Measurements from ENCODE around the gene MROH2B.
"Not testable (repeated sequence)": the region's sequence is repeated elsewhere in the genome, so short reads cannot be mapped to it uniquely, and the experiment has no call there.

The MROH2B gene

DNA sequence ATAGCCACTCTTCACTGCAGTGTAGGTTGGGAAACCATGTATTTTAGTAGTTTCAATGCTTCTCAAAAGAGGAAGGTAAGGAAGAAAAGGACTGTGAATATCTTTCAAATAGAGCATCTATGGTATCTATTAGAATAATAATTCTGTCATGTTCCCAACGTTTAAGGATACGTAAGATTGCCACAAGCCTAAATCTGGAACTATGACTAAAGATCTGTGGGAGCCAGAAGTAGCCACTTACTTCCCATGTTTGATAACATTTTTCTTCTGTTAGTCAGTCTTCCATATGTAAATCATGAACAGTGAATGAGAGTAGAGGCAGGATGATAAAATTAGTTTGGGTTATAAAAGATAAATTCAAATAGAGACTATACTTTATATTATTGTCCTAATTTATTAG lies 16.3 kb upstream of the MROH2B start:
- no CpG with 5 or more reads among the region's 2 CpGs for WGBS, 2 experiments (ENCODE audit: insufficient coverage in 2 of 2)

DNA sequence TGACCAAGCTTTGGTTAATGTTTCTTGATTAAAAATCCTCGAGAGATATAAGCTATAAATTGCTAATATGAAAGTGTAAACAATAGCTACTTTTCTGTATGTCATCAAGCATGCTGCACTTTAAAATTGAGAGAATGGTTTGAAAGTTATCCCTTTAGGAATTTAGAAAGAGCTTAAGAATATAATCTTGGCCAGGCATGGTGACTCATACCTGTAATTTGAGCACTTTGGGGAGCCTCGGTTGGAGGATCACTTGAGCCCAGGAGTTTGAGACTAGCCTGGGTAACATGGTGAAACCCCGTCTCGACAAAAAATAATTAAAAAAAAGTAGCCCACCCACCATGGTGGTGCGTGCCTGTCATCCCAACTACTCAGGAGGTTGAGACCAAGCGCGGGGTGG lies 12.2 kb upstream of the MROH2B start:
- Histone ChIP-seq H3K9me3 (ENCODE audit: control insufficient read depth, low read length) (no peaks in the 10 kb centered on the region), H3K4me3 (ENCODE audit: extremely low read depth, insufficient read depth, low read length, poor library complexity, severe bottlenecking) (no peak overlapping the region), H3K4me1 (ENCODE audit: control insufficient read depth, insufficient read depth, low read length, poor library complexity, severe bottlenecking) (no peaks in the 10 kb centered on the region), H3K27ac (ENCODE audit: low read depth, low read length, severe bottlenecking) (no peak overlapping the region), H3K36me3 (ENCODE audit: control insufficient read depth, insufficient read depth, low read length) (no peaks in the 10 kb centered on the region)
- WGBS, 2 experiments (ENCODE audit: insufficient coverage in 2 of 2), result 91 to 93% methylated on average over 2 to 3 of the region's 7 CpGs

More for the DNA sequence above, 16.3 kb upstream of the MROH2B start:
- Histone ChIP-seq H3K27ac (ENCODE audit: low read depth, low read length, severe bottlenecking) (no peak overlapping the region), H3K9me3 (ENCODE audit: control insufficient read depth, low read length) (no peaks in the 10 kb centered on the region), H3K4me3 (ENCODE audit: extremely low read depth, insufficient read depth, low read length, poor library complexity, severe bottlenecking) (no peak overlapping the region), H3K4me1 (ENCODE audit: control insufficient read depth, insufficient read depth, low read length, poor library complexity, severe bottlenecking) (no peaks in the 10 kb centered on the region), H3K36me3 (ENCODE audit: control insufficient read depth, insufficient read depth, low read length) (no peaks in the 10 kb centered on the region)

DNA sequence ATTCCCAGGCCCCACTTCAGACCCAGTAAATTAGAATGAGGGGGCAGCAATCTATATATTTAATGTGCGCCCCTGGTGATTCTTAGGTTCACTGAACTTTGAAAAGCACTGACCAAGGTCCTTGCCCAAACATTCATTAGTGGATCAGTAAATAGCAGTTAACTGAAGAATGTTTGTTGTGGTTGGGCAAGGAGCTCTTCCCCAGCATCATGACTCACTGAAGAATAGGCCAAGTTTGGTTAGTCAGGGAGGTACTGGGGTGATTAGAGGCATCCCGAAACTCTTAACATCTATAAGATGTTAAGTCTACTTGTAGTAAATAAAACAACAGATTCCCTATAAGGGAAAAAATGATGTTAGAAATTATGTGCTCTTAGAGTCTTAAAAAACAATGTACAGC lies 833 bp upstream of the MROH2B start:
- Histone ChIP-seq H3K36me3 (ENCODE audit: control insufficient read depth, insufficient read depth, low read length) (no peaks in the 10 kb centered on the region), H3K4me1 (ENCODE audit: control insufficient read depth, insufficient read depth, low read length, poor library complexity, severe bottlenecking) (no peaks in the 10 kb centered on the region), H3K27ac (ENCODE audit: low read depth, low read length, severe bottlenecking) (no peak overlapping the region), H3K9me3 (ENCODE audit: control insufficient read depth, low read length) (no peaks in the 10 kb centered on the region), H3K4me3 (ENCODE audit: extremely low read depth, insufficient read depth, low read length, poor library complexity, severe bottlenecking) (no peak overlapping the region)
- WGBS, 2 experiments (ENCODE audit: insufficient coverage in 2 of 2), result 100% methylated on average over 1 of the region's 2 CpGs; no CpG with 5 or more reads in 1 of the 2 experiments

DNA sequence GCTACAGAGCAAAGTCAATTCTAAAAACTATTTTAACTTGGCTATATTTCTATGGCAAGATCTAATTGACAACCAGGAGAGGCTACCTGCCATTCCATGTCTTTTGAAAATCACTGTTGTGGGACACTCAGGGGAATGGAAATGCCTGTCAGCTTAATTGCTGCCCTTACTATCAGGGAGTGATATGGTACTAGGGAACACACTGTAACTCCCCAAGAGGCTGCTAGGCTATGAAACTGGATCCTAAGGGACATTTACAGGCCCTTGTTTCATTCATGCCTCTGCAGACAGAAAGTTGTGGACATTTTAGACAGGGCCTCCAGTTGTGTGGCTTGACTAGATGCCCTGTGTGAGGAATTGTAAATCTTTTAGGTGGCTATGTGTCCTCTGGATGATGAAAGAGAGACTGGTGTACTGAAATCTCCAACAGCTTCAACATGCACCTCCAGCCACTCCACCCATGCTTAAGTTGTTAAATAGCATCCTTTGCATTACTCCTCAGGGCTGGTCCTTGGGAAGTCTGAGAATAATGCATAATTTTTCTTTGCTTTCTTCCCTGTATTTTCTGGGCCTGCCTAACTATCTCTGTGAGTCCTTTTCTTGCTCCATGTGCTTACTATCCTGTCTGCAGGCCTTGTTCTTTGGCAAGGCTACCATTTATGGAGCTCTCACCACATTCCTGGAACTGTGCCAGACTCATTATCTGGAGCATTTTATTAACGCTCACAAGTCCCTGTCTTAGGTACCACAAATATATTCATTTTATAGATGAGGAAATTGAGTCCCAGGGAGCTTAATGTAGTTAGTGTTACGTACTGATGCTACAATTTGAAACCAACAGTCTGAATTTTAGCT lies 3.2 kb downstream of the MROH2B start:
- no peaks in the 10 kb centered on the region for H3K36me3 ChIP-seq (ENCODE audit: control insufficient read depth, insufficient read depth, low read length)
- H3K4me1 ChIP-seq (ENCODE audit: control insufficient read depth, insufficient read depth, low read length, poor library complexity, severe bottlenecking), result no peaks in the 10 kb centered on the region
- no peaks in the 10 kb centered on the region for H3K9me3 ChIP-seq (ENCODE audit: control insufficient read depth, low read length)
- H3K4me3 ChIP-seq (ENCODE audit: extremely low read depth, insufficient read depth, low read length, poor library complexity, severe bottlenecking), result no peak overlapping the region
- no peak overlapping the region for H3K27ac ChIP-seq (ENCODE audit: low read depth, low read length, severe bottlenecking)
- no CpG with 5 or more reads among the region's 2 CpGs for WGBS, 2 experiments (ENCODE audit: insufficient coverage in 2 of 2)

DNA sequence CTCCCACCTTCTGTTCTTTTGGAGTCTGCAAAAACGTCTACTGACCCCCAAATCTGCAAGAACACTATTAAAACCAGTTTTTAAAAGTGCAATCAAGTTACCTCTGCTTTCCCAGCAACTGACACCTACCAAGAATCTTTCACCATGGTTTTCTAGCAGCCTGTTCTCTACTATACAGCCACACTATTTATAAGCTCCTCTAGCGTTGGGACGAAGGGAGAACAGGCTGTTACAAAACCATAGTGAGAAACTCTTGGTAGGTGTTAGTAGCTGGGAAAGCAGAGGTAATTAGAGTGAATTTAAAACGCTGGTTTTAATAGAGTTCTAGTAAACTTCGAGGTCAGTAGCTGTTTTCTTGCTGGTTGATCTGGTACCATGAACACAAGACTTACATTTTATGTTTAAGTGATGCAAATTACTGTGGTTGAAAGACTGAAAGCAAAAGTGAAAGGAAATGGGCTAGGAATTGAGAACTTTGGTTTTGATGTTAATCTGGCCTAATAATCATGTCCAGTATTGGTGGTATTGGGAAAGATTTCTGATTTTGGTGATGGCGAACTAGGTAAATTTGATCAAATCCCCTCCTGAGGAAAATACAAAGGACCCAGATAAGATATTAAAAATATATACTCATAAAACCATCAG lies 5.3 kb downstream of the MROH2B start:
- no peaks in the 10 kb centered on the region for H3K4me1 ChIP-seq (ENCODE audit: control insufficient read depth, insufficient read depth, low read length, poor library complexity, severe bottlenecking)
- H3K27ac ChIP-seq (ENCODE audit: low read depth, low read length, severe bottlenecking), result no peak overlapping the region
- WGBS, 2 experiments (ENCODE audit: insufficient coverage in 2 of 2), result 72 to 88% methylated on average over 2 to 4 of the region's 6 CpGs
- H3K9me3 ChIP-seq (ENCODE audit: control insufficient read depth, low read length), result no peaks in the 10 kb centered on the region
- H3K36me3 ChIP-seq (ENCODE audit: control insufficient read depth, insufficient read depth, low read length), result no peaks in the 10 kb centered on the region
- H3K4me3 ChIP-seq (ENCODE audit: extremely low read depth, insufficient read depth, low read length, poor library complexity, severe bottlenecking), result no peak overlapping the region

DNA sequence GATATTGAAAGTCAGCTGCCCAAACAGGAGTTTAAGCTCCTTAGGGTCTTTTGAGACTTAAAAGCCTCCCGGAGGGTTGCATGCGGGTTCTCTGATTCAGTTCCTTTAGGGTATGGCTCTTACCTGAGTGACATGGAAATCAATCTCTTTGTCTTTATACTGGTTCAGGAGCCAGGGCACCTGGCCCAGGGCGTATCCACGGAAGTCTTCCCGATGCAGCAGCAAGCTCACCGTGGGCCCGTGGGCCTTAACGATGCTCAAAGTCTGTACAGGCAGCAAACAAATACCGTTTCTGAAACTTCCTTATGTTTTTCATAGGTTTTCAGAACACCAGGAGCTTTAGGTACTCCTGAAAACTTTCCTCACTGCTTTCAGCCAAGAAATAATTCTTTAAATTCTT lies 13.2 kb downstream of the MROH2B start:
- 94 to 98% methylated on average over 8 to 9 of the region's 9 CpGs for WGBS, 2 experiments (ENCODE audit: insufficient coverage in 2 of 2)
- Histone ChIP-seq H3K27ac (ENCODE audit: low read depth, low read length, severe bottlenecking) (no peak overlapping the region), H3K36me3 (ENCODE audit: control insufficient read depth, insufficient read depth, low read length) (no peaks in the 10 kb centered on the region), H3K4me1 (ENCODE audit: control insufficient read depth, insufficient read depth, low read length, poor library complexity, severe bottlenecking) (no peaks in the 10 kb centered on the region), H3K4me3 (ENCODE audit: extremely low read depth, insufficient read depth, low read length, poor library complexity, severe bottlenecking) (no peak overlapping the region), H3K9me3 (ENCODE audit: control insufficient read depth, low read length) (no peaks in the 10 kb centered on the region)

DNA sequence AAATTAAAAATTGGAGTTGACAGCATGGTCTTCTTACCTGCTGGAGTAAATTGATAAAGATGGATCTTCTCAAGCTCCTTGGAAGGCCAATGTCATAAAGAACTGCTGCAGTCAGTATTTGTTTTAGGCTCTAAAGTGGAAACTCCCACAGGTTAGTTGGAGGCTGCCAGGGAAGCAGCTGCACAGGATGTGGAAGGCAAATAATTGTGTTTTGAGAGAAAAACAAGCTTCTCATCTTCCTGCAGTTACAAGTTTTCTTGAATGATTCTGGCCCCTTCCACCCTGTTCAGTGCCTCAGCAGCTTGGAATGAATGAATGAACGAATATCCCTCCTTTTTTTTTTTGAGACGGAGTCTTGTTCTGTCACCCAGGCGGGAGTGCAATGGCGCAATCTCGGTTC lies 13.9 kb downstream of the MROH2B start:
- no peak overlapping the region for H3K27ac ChIP-seq (ENCODE audit: low read depth, low read length, severe bottlenecking)
- no peak overlapping the region for H3K4me3 ChIP-seq (ENCODE audit: extremely low read depth, insufficient read depth, low read length, poor library complexity, severe bottlenecking)
- no peaks in the 10 kb centered on the region for H3K36me3 ChIP-seq (ENCODE audit: control insufficient read depth, insufficient read depth, low read length)
- H3K9me3 ChIP-seq (ENCODE audit: control insufficient read depth, low read length), result no peaks in the 10 kb centered on the region
- 97 to 98% methylated on average over 3 to 4 of the region's 5 CpGs for WGBS, 2 experiments (ENCODE audit: insufficient coverage in 2 of 2)
- no peaks in the 10 kb centered on the region for H3K4me1 ChIP-seq (ENCODE audit: control insufficient read depth, insufficient read depth, low read length, poor library complexity, severe bottlenecking)

DNA sequence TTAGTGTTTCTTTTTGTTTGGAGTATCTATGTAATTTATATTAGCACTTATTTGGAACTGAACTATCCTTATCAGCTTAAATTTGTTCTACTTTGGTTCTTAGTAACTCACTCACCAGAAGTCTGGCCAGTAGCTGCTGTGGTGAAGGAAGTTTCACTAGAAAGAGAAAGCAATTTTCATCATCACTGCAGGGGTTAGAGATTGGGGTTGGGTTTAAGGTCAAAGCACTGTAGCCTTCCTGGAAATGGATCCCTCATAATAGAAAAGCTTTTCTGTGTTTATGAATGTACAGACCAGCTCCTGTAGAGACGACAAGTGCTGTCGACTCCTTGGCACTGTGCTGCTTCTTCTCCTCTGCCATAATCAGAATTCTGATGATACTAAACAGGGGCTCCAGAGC lies 22.2 kb downstream of the MROH2B start:
- 0 to 36% methylated on average over 1 to 2 of the region's 2 CpGs for WGBS, 2 experiments (ENCODE audit: insufficient coverage in 2 of 2)
- H3K4me1 ChIP-seq (ENCODE audit: control insufficient read depth, insufficient read depth, low read length, poor library complexity, severe bottlenecking), result no peaks in the 10 kb centered on the region
- H3K36me3 ChIP-seq (ENCODE audit: control insufficient read depth, insufficient read depth, low read length), result no peaks in the 10 kb centered on the region

DNA sequence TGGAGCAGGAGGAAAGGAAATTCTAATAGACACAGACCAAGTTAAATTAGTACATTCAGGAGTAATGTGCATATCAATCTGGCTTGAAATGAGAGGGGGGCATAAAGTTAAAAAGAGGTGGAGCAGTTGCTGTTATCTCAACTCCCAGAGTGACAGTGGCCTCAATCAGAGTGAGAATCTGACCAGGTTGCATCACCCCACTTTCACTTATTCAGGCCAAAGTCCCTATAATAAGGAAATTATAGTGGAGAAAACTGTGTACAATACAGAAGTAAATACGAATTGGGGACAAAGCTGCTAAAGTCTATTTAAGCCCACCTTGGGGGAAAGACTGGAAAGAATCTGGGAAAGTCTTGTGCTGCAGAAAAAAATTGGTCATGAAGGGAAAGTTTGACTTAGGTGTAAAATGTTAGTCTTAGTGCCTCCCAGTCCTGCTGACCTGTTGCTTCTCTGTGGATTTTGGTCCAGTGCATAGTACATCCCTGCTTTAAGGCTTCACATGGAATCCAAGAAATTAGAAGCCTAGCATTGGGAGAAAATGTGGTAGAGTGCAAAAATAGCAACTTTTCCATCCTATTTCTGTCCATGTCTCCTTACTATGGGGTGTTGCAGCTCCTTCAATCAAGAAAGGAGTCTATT lies 27.9 kb downstream of the MROH2B start:
- 50 to 85% methylated on average over 1 of the region's 1 CpG for WGBS, 2 experiments (ENCODE audit: insufficient coverage in 2 of 2)
- Histone ChIP-seq H3K4me3 (ENCODE audit: extremely low read depth, insufficient read depth, low read length, poor library complexity, severe bottlenecking) (no peak overlapping the region), H3K9me3 (ENCODE audit: control insufficient read depth, low read length) (no peaks in the 10 kb centered on the region), H3K27ac (ENCODE audit: low read depth, low read length, severe bottlenecking) (no peak overlapping the region), H3K4me1 (ENCODE audit: control insufficient read depth, insufficient read depth, low read length, poor library complexity, severe bottlenecking) (no peaks in the 10 kb centered on the region), H3K36me3 (ENCODE audit: control insufficient read depth, insufficient read depth, low read length) (no peaks in the 10 kb centered on the region)

More for the DNA sequence above, 22.2 kb downstream of the MROH2B start:
- no peak overlapping the region for H3K27ac ChIP-seq (ENCODE audit: low read depth, low read length, severe bottlenecking)
- H3K9me3 ChIP-seq (ENCODE audit: control insufficient read depth, low read length), result no peaks in the 10 kb centered on the region
- no peak overlapping the region for H3K4me3 ChIP-seq (ENCODE audit: extremely low read depth, insufficient read depth, low read length, poor library complexity, severe bottlenecking)

DNA sequence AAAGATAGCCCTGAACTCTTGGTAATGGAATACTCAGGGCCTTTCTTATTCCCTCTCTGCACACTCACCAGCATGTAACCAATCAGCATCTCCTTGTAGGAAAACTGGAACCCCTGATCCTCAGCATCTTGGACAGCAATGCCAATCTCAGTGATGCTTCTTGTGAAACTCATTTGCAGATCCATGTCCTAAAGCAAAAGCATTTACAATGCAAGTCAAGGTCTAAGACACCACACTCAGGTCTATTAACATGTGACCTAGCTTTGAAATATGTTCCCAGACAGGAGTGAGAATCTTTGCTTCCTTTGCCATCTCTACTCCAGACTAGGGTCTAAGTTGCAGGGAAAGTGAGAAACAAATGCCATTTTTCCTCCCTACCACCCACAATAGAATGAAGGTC lies 38.2 kb downstream of the MROH2B start:
- no peak overlapping the region for H3K27ac ChIP-seq (ENCODE audit: low read depth, low read length, severe bottlenecking)
- H3K4me1 ChIP-seq (ENCODE audit: control insufficient read depth, insufficient read depth, low read length, poor library complexity, severe bottlenecking), result no peaks in the 10 kb centered on the region
- H3K4me3 ChIP-seq (ENCODE audit: extremely low read depth, insufficient read depth, low read length, poor library complexity, severe bottlenecking), result no peak overlapping the region
- no peaks in the 10 kb centered on the region for H3K9me3 ChIP-seq (ENCODE audit: control insufficient read depth, low read length)
- no peaks in the 10 kb centered on the region for H3K36me3 ChIP-seq (ENCODE audit: control insufficient read depth, insufficient read depth, low read length)

DNA sequence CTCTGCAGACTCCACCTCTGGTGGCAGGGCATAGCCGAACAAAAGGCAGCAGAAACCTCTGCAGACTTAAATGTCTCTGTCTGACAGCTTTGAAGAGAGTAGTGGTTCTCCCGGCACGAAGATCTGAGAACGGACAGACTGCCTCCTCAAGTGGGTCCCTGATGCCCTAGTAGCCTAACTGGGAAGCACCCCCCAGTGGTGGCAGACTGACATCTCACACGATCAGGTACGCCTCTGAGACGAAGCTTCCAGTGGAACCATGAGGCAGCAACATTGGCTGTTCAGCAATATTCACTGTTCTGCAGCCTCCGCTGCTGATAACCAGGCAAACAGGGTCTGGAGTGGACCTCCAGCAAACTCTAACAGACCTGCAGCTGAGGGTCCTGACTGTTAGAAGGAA lies 48.5 kb downstream of the MROH2B start:
- H3K27ac ChIP-seq (ENCODE audit: low read depth, low read length, severe bottlenecking); H3K36me3 ChIP-seq (ENCODE audit: control insufficient read depth, insufficient read depth, low read length); H3K4me3 ChIP-seq (ENCODE audit: extremely low read depth, insufficient read depth, low read length, poor library complexity, severe bottlenecking); H3K4me1 ChIP-seq (ENCODE audit: control insufficient read depth, insufficient read depth, low read length, poor library complexity, severe bottlenecking); H3K9me3 ChIP-seq (ENCODE audit: control insufficient read depth, low read length): not testable (repeated sequence)
- 82 to 92% methylated on average over 5 to 6 of the region's 8 CpGs for WGBS, 2 experiments (ENCODE audit: insufficient coverage in 2 of 2)
